Activated CD4-positive, alpha-beta T cell treated with anti-CD3 and anti-CD28 coated beads, Interleukin-2, amount 10 ng/mL, durations not matched to agents 7 days and 5 days (primary cell): ENCODE data around the gene PYGL. TPM values are rescaled to one million over a fixed set of nuclear protein-coding genes. Genes with fewer than 3 reads are reported as not detected.
"Not testable (repeated sequence)": the region's sequence is repeated elsewhere in the genome, so short reads cannot be mapped to it uniquely, and the experiment has no call there.

Experiments used
- CTCF ChIA-PET: fragments of 350-600 bp; sonication (Branson Sonifier 250); formaldehyde crosslinking; loops from one replicate; lab custom pipeline; 2021; ENCODE audit warnings: antibody characterized with exemption; lab: Charles Lee
- POLR2A ChIA-PET: fragments of 350-600 bp; sonication (Branson Sonifier 250); formaldehyde crosslinking; loops from one replicate; lab custom pipeline; 2021; ENCODE audit warnings: antibody characterized with exemption; lab: Charles Lee
- DNase-seq: peaks from one replicate; pipeline ENCODE4 v3.0.0-alpha.2; 2020
- H3K27ac Mint-ChIP-seq: one replicate; pipeline ENCODE4 v1.8.0; 2021; ENCODE audit warnings: mild to moderate bottlenecking, moderate library complexity, mixed read lengths
- H3K27me3 Mint-ChIP-seq: one replicate; pipeline ENCODE4 v1.8.0; 2021; ENCODE audit warnings: mixed read lengths
- H3K36me3 Mint-ChIP-seq: one replicate; pipeline ENCODE4 v1.8.0; 2021; ENCODE audit warnings: low read depth, mixed read lengths
- H3K4me1 Mint-ChIP-seq: one replicate; pipeline ENCODE4 v1.8.0; 2021; ENCODE audit warnings: mixed read lengths
- H3K4me3 Mint-ChIP-seq: one replicate; pipeline ENCODE4 v1.8.0; 2021; ENCODE audit warnings: mild to moderate bottlenecking, moderate library complexity, mixed read lengths
- H3K9me3 Mint-ChIP-seq: one replicate; pipeline ENCODE4 v1.8.0; 2021; ENCODE audit warnings: mixed read lengths
- total RNA-seq, 2 experiments: library from RNA; stranded (reverse); gene quantifications; one replicate each; pipeline ENCODE4 v1.2.3, GENCODE V29; 2021

Gene PYGL
- total RNA-seq, 2 experiments from 2014 or later = not detected

- Mint-ChIP-seq H3K9me3 (no peaks in the 10 kb centered on the region), H3K27me3 (peaks cover 31% of the 10 kb centered on the region), H3K4me3 (no peak overlapping the region), H3K36me3 (no peaks in the 10 kb centered on the region), H3K27ac (no peak overlapping the region), H3K4me1 (peaks cover 12% of the 10 kb centered on the region)
- DNase-seq = no peak
- POLR2A ChIA-PET = no interaction called here
- CTCF ChIA-PET = no interaction called here
Measured at GRCh38 chr14:50946234-50946935, 2.1 kb upstream of the PYGL start.

DNA sequence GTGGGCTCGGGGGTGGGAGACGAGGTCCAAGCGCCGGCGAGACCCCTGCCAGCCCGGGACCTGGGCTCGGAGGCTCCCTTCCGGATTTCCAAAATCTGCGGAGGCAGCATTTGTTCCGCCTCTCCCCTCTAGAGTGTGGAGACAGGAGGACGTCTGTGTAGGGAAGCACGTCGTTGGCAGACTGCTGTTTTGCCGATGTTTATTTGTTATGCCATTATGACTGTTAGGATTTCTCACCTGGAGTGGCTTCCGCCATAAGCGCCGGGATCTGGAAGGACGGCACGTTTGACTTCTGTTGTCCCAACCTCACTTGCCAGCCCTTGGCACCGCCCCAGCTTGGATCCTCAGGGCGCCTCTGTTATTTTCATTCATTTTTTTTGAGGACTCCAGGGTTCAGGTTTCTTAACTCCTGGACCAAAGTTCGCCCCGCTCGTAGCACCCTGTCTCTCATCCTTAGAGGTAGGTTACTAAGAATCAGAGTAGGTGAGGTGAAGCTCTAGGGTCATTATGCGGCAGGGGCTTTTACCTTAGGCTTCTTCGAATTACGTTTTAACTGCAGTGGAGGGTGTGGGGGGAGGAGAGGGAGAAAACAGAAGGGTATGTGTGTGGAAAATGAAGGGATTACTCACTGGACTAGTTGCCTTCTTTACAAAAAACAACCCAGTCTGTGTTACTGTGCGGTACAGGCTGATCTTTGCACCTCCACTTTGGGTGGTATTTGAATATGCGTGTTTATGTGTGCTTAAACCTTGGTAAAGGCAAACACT lies 547 bp upstream of the PYGL start:
- H3K4me1 Mint-ChIP-seq = peaks cover 12% of the 10 kb centered on the region
- H3K4me3 Mint-ChIP-seq = peak overlapping the region; percentile 65
- H3K9me3 Mint-ChIP-seq = no peaks in the 10 kb centered on the region
- H3K27ac Mint-ChIP-seq = no peak overlapping the region
- H3K36me3 Mint-ChIP-seq = no peaks in the 10 kb centered on the region
- ChIA-PET POLR2A (no interaction called here), CTCF (no interaction called here)
- H3K27me3 Mint-ChIP-seq = peaks cover 39% of the 10 kb centered on the region
- DNase-seq = no peak

GRCh38 chr14:50943261-50943942 lies 881 bp downstream of the PYGL start:
- H3K4me3 Mint-ChIP-seq = peak overlapping the region; percentile 37
- ChIA-PET POLR2A (no interaction called here), CTCF (no interaction called here)
- H3K27me3 Mint-ChIP-seq = peaks cover 42% of the 10 kb centered on the region
- no peaks in the 10 kb centered on the region for H3K36me3 Mint-ChIP-seq
- H3K4me1 Mint-ChIP-seq = peaks cover 12% of the 10 kb centered on the region
- H3K27ac Mint-ChIP-seq = no peak overlapping the region
- no peak for DNase-seq
- no peaks in the 10 kb centered on the region for H3K9me3 Mint-ChIP-seq

GRCh38 chr14:50941638-50942037 lies 2.6 kb downstream of the PYGL start:
- CTCF ChIA-PET = interaction anchor here (0.6 kb wide), 1 partner anchor 1386 kb away, joined by 3 read pairs; no protein-coding TSS in a partner anchor
- H3K9me3 Mint-ChIP-seq = not testable (repeated sequence)

GRCh38 chr14:50941151-50941550 lies 3.1 kb downstream of the PYGL start:
- Mint-ChIP-seq H3K36me3 (no peaks in the 10 kb centered on the region), H3K27me3 (peaks cover 42% of the 10 kb centered on the region), H3K27ac (no peak overlapping the region), H3K9me3 (no peaks in the 10 kb centered on the region), H3K4me1 (peaks cover 16% of the 10 kb centered on the region), H3K4me3 (no peak overlapping the region)
- POLR2A ChIA-PET = no interaction called here
- CTCF ChIA-PET = interaction anchor here (0.6 kb wide), 1 partner anchor 1386 kb away, joined by 3 read pairs; no protein-coding TSS in a partner anchor
- DNase-seq = no peak

More at GRCh38 chr14:50941638-50942037, 2.6 kb downstream of the PYGL start:
- POLR2A ChIA-PET, H3K36me3 Mint-ChIP-seq, DNase-seq, H3K27ac Mint-ChIP-seq, H3K4me3 Mint-ChIP-seq: not testable (repeated sequence)
- H3K27me3 Mint-ChIP-seq = peaks cover 42% of the 10 kb centered on the region
- peaks cover 16% of the 10 kb centered on the region for H3K4me1 Mint-ChIP-seq

- Mint-ChIP-seq H3K27me3 (peaks cover 31% of the 10 kb centered on the region), H3K4me1 (peaks cover 4% of the 10 kb centered on the region), H3K27ac (no peak overlapping the region), H3K36me3 (no peaks in the 10 kb centered on the region), H3K4me3 (no peak overlapping the region), H3K9me3 (no peaks in the 10 kb centered on the region)
- CTCF ChIA-PET = no interaction called here
- no peak for DNase-seq
- POLR2A ChIA-PET = no interaction called here
Measured at GRCh38 chr14:50937800-50938199, 6.5 kb downstream of the PYGL start.

DNA sequence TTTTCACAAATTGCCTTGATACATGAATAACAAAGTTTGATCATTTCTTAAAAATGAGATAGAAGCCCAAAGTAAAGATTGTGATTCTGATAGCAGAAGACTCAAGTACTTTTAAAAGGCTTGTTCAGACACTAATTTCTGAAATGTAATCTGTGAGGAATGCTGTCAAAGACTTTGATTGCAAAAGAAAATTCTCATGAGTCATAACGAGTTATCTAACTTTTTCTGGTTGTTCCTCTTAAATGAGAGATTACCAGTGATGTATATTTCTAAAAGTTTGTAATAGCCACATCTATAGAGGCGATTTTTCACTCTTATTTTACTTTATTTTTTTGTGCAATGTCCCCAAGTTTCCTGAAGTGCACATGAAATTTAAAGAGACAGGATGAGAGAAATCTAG lies 7.0 kb downstream of the PYGL start:
- Mint-ChIP-seq H3K4me3 (no peak overlapping the region), H3K4me1 (peaks cover 4% of the 10 kb centered on the region), H3K36me3 (no peaks in the 10 kb centered on the region), H3K27ac (no peak overlapping the region), H3K27me3 (peaks cover 28% of the 10 kb centered on the region), H3K9me3 (no peaks in the 10 kb centered on the region)
- no peak for DNase-seq
- POLR2A ChIA-PET = no interaction called here
- CTCF ChIA-PET = interaction anchor here (1.6 kb wide), 1 partner anchor 20 kb away, joined by 4 read pairs; no protein-coding TSS in a partner anchor

- Mint-ChIP-seq H3K27me3 (peaks cover 26% of the 10 kb centered on the region), H3K9me3 (no peaks in the 10 kb centered on the region), H3K36me3 (no peaks in the 10 kb centered on the region), H3K4me3 (no peak overlapping the region), H3K4me1 (peaks cover 4% of the 10 kb centered on the region), H3K27ac (no peak overlapping the region)
- ChIA-PET POLR2A (no interaction called here), CTCF (interaction anchor here (1.6 kb wide), 1 partner anchor 20 kb away, joined by 4 read pairs; no protein-coding TSS in a partner anchor)
- DNase-seq = no peak
Measured at GRCh38 chr14:50936882-50937281, 7.4 kb downstream of the PYGL start.

GRCh38 chr14:50936016-50936340 lies 8.3 kb downstream of the PYGL start:
- peaks cover 4% of the 10 kb centered on the region for H3K4me1 Mint-ChIP-seq
- H3K4me3 Mint-ChIP-seq = no peak overlapping the region
- ChIA-PET CTCF (interaction anchor here (1.6 kb wide), 1 partner anchor 19 kb away, joined by 4 read pairs; no protein-coding TSS in a partner anchor), POLR2A (no interaction called here)
- DNase-seq = no peak
- no peaks in the 10 kb centered on the region for H3K36me3 Mint-ChIP-seq
- no peak overlapping the region for H3K27ac Mint-ChIP-seq
- H3K9me3 Mint-ChIP-seq = no peaks in the 10 kb centered on the region
- H3K27me3 Mint-ChIP-seq = peaks cover 26% of the 10 kb centered on the region

- no peaks in the 10 kb centered on the region for H3K36me3 Mint-ChIP-seq
- CTCF ChIA-PET = interaction anchor here (1.1 to 1.6 kb wide), 3 partner anchors 16 to 28 kb away, joined by 3 to 4 read pairs (median 3); no protein-coding TSS in a partner anchor
- no peak for DNase-seq
- H3K4me1 Mint-ChIP-seq = peaks cover 4% of the 10 kb centered on the region
- POLR2A ChIA-PET = no interaction called here
- no peak overlapping the region for H3K4me3 Mint-ChIP-seq
- no peak overlapping the region for H3K27ac Mint-ChIP-seq
- H3K27me3 Mint-ChIP-seq = peaks cover 24% of the 10 kb centered on the region
- no peaks in the 10 kb centered on the region for H3K9me3 Mint-ChIP-seq
Measured at GRCh38 chr14:50935126-50936015, 8.9 kb downstream of the PYGL start.

DNA sequence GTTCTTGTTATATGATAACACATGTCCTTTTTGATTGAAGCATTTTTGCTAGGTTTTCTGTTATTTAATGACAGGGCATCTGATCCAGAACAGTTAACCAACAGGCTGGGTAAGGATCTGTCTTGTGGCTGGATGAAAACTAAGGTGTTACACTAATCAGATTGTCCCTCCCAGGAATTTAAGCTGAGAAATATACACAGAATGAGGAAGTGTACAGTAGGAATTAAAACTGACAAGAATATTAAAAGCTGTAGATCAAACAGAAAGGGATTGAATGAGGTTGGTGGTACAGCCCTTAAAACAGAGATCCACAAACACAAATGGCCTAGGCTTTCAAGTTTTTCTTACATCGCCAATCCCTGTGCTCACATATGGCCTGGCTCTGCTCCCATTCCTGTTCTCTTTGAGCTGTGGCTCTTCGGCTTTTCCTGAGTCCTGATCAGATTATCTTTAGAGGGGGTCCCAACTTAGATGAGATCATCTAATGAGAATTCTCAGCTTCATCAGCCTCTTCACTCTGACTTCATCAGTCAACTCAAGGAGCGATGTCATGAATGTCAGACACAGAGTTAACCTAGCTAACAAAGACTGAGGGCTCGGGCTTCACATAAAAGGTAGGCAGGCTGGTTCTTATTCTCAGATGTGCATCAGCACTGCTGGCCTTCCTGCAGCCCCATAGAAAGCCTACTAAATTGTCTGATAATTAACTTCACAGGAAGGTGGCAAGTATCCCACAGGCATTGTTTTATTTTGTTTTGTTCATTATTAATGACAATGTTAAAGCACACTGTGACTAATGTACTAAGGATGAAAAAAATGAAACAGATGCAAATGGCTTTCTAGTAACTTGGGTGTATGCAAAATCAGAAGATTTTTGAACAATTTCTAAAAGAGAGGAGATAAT lies 11.4 kb downstream of the PYGL start:
- Mint-ChIP-seq H3K4me1 (peaks cover 4% of the 10 kb centered on the region), H3K27me3 (peaks cover 29% of the 10 kb centered on the region), H3K36me3 (no peaks in the 10 kb centered on the region), H3K9me3 (no peaks in the 10 kb centered on the region), H3K27ac (no peak overlapping the region), H3K4me3 (no peak overlapping the region)
- no peak for DNase-seq
- CTCF ChIA-PET = no interaction called here
- POLR2A ChIA-PET = no interaction called here
